Neural crest cell (in vitro differentiated cells): Measurements from ENCODE around the gene DNTT. TPM values are rescaled to one million over a fixed set of nuclear protein-coding genes. Genes with fewer than 3 reads are reported as not detected.

Experiments
- DNase-seq: peaks from one replicate; pipeline ENCODE4 v3.0.0; 2021; ENCODE audit warnings: low read depth, mixed read lengths, low spot score
- H3K27ac Mint-ChIP-seq: one replicate; pipeline ENCODE4 v1.8.0; 2021; ENCODE audit warnings: mild to moderate bottlenecking, mixed read lengths; ENCODE audit not compliant: unreplicated experiment
- H3K27me3 Mint-ChIP-seq: 2 replicates; pipeline ENCODE4 v1.8.0; 2021; ENCODE audit warnings: low read depth, mild to moderate bottlenecking, mixed read lengths
- H3K36me3 Mint-ChIP-seq: 2 replicates; pipeline ENCODE4 v1.8.0; 2021; ENCODE audit warnings: low read depth, mild to moderate bottlenecking, mixed read lengths
- H3K4me1 Mint-ChIP-seq: 2 replicates; pipeline ENCODE4 v1.8.0; 2021; ENCODE audit warnings: mixed read lengths
- H3K4me3 Mint-ChIP-seq: one replicate; pipeline ENCODE4 v1.8.0; 2021; ENCODE audit warnings: mild to moderate bottlenecking, mixed read lengths
- H3K9me3 Mint-ChIP-seq: 2 replicates; pipeline ENCODE4 v1.8.0; 2021; ENCODE audit warnings: mixed read lengths
- total RNA-seq: library from RNA; stranded (reverse); gene quantifications from 2 replicates; pipeline ENCODE4 v1.2.1, GENCODE V29; 2021
- TF ChIP-seq, protein P1 (sequence below): fragments of 200-600 bp; sonication (generic); conservative IDR thresholded peaks from 2 replicates; pipeline ENCODE4 v1.5.0; 2021; ENCODE audit warnings: antibody characterized with exemption, mild to moderate bottlenecking

The DNTT gene
- total RNA-seq, 1 donor from 2014 or later = not detected

DNA sequence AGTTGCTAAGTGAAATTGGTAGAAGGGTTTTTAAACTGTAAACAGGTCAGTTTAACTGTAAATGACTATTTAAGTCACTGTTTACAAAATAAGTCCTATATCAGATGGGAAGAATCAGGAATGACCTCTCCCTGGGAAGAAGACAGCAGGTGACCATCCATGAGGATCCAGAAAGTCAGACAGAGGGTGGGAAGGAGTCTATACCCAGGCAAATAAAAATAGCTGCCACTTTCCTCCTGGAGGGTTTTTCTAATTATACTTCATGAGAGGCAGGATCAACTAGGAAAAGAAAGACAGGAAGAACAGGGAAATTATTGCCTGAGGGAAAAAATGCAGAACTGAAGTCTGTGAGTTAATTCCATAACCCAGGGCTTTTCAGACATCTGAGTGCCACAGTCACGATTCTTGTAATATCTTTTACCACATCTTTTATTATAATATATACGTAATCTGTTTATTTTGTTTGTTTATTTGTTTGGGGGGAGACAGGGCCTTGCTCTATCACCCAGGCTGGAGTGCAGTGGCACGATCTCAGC is 7.0 kb downstream of the DNTT start:
- no peaks in the 10 kb centered on the region for H3K27me3 Mint-ChIP-seq
- no peaks in the 10 kb centered on the region for H3K36me3 Mint-ChIP-seq
- no peak for DNase-seq
- no peaks in the 10 kb centered on the region for H3K9me3 Mint-ChIP-seq
- peaks cover 28% of the 10 kb centered on the region for H3K4me1 Mint-ChIP-seq
- TF ChIP-seq, protein P1, sequence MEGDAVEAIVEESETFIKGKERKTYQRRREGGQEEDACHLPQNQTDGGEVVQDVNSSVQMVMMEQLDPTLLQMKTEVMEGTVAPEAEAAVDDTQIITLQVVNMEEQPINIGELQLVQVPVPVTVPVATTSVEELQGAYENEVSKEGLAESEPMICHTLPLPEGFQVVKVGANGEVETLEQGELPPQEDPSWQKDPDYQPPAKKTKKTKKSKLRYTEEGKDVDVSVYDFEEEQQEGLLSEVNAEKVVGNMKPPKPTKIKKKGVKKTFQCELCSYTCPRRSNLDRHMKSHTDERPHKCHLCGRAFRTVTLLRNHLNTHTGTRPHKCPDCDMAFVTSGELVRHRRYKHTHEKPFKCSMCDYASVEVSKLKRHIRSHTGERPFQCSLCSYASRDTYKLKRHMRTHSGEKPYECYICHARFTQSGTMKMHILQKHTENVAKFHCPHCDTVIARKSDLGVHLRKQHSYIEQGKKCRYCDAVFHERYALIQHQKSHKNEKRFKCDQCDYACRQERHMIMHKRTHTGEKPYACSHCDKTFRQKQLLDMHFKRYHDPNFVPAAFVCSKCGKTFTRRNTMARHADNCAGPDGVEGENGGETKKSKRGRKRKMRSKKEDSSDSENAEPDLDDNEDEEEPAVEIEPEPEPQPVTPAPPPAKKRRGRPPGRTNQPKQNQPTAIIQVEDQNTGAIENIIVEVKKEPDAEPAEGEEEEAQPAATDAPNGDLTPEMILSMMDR = no peak
- no peak overlapping the region for H3K27ac Mint-ChIP-seq
- no peak overlapping the region for H3K4me3 Mint-ChIP-seq

DNA sequence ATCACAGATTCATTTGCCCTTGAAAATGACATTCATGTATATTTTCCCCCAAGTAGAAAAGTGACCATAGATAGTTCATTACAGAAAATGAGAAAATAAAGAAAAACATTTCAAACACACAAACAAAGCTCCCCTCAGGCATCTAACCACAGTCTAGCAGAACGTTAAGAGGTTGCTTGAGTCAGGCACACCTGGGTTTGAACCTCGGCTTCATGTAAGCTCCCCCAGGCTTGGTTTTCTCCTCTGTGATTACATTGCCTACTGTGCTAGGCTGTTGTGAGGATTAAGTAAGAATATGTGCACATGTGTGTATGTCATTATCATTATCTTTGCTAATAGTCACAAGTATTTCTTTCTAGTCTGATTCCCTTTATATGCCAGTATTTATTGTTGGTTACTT is 9.1 kb downstream of the DNTT start:
- no peak for DNase-seq
- no peaks in the 10 kb centered on the region for H3K36me3 Mint-ChIP-seq
- H3K4me3 Mint-ChIP-seq = no peak overlapping the region
- H3K9me3 Mint-ChIP-seq = no peaks in the 10 kb centered on the region
- TF ChIP-seq, protein P1 = no peak
- peaks cover 27% of the 10 kb centered on the region for H3K4me1 Mint-ChIP-seq
- no peaks in the 10 kb centered on the region for H3K27me3 Mint-ChIP-seq
- H3K27ac Mint-ChIP-seq = no peak overlapping the region

DNA sequence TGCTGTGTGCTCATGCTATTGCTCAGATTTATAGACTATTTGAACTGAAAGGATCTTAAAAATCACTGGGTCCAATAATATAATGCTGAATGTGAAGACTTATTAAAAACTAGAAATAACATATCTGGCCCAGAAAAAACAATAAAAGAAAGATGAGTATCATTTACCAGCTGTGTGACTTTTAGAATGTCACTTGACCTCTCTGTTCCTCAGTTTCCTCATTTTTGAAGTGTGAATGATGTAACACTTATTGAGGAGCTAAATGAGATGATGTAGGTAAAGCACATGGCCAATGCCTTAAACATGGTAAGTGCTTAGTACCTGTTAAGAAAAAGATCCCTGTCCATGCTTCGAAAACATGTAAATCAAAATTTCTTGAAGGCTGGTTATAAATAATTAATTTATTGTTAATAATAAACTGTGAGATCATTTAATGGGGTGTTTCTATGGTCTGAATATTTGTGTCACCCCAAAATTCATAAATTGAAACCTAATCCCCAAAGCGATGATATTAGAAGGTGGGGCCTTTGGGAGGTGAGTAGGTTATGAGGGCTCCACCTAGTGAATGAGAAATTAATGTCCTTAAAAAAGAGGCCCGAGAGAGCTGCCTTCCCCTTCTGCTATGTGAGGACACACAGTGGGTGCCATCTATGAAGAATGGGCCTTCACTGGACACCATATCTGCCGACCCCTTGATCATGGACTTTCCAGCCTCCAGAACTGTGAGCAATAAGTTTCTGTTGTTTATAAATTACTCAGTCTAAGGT is 13.0 kb downstream of the DNTT start:
- Mint-ChIP-seq H3K9me3 (no peaks in the 10 kb centered on the region), H3K4me1 (no peaks in the 10 kb centered on the region), H3K27me3 (no peaks in the 10 kb centered on the region), H3K27ac (no peak overlapping the region), H3K36me3 (no peaks in the 10 kb centered on the region), H3K4me3 (no peak overlapping the region)
- no peak for DNase-seq
- TF ChIP-seq, protein P1 = no peak

DNA sequence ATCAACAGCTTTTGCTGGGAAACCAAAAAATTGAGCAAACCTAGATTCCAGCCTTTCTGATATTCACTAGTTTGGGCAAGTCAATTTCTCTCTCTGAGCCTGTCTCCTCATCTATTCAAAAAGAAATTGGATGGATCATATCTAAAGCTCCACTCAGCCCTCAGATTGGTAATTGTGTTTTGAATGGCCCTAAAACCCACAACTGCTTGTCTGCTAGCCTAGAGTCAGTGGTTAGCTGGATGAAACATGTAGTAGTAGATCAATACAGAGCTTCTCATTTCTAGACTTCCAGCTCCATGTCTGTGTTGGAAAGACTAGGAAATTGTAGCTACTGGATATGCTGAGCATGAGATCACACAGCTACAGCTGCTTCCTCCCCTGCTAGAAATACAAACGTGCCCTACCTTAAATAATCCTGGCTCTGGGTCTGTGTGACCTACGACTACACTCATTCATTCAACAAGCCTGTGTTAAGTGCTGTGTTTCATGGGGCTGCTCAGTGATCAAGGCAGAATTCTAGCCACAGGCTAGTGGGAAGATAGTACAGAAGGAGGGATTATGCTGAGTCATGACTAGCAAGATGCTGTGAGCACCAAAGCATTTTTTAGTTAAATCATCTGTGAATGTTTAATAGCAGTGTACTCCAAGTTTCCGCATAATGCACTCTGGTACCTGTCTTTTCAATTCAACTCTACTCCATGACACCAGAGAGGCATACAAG is 15.7 kb downstream of the DNTT start:
- TF ChIP-seq, protein P1 = no peak

DNA sequence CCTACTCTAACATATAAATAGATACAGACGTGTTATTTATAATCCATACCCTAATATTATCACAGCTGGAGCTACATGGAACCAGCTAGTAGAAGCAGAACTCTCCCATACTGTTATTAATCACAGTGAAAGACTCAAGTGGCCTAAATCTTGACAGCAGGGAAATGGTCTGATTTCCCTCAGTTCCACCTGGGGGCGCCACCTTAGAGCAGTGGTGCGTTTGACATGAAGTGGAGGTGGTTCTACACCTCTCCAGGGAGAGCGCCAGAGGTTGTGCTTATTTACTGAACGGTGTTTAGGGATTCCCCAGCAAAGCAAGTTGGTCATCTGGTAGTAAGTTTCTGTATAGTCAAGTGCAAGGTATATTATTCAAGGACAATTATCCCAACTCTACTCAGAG is 17.6 kb downstream of the DNTT start:
- Mint-ChIP-seq H3K27ac (no peak overlapping the region), H3K4me3 (no peak overlapping the region), H3K9me3 (no peaks in the 10 kb centered on the region), H3K4me1 (no peaks in the 10 kb centered on the region), H3K36me3 (no peaks in the 10 kb centered on the region), H3K27me3 (peaks cover 5% of the 10 kb centered on the region)
- DNase-seq = no peak
- TF ChIP-seq, protein P1 = no peak

More for the DNA sequence above, 15.7 kb downstream of the DNTT start:
- H3K27ac Mint-ChIP-seq = peak overlapping the region; percentile 48
- H3K4me1 Mint-ChIP-seq = no peaks in the 10 kb centered on the region
- H3K9me3 Mint-ChIP-seq = no peaks in the 10 kb centered on the region
- no peak overlapping the region for H3K4me3 Mint-ChIP-seq
- DNase-seq = no peak
- no peaks in the 10 kb centered on the region for H3K27me3 Mint-ChIP-seq
- H3K36me3 Mint-ChIP-seq = no peaks in the 10 kb centered on the region
